Skin epidermis (tissue), 12 donors: ENCODE results near the gene TBC1D5.

Experiments used
- H3K27ac ChIP-seq, 21 experiments: fragments of 200-600 bp; sonication (generic) in 11 of 21; one replicate each; pipeline ENCODE4 v1.5.0; 2020; ENCODE audit warnings: mild to moderate bottlenecking in 3 of 21, inconsistent platforms in 2 of 21, moderate library complexity in 2 of 21
- H3K4me3 ChIP-seq, 7 experiments: fragments of 200-600 bp; sonication (generic) in 2 of 7; one replicate each; pipeline ENCODE4 v1.5.0; 2020; ENCODE audit warnings: inconsistent platforms in 2 of 7, mild to moderate bottlenecking in 2 of 7, moderate library complexity in 1 of 7

Gene TBC1D5

GRCh38 chr3:17110660-17111396 lies 631.6 kb downstream of the TBC1D5 start:
- Histone ChIP-seq H3K4me3 (no peak overlapping the region), H3K27ac (no peak overlapping the region)
